ENCODE results near the gene PPP2R2C.

DNA sequence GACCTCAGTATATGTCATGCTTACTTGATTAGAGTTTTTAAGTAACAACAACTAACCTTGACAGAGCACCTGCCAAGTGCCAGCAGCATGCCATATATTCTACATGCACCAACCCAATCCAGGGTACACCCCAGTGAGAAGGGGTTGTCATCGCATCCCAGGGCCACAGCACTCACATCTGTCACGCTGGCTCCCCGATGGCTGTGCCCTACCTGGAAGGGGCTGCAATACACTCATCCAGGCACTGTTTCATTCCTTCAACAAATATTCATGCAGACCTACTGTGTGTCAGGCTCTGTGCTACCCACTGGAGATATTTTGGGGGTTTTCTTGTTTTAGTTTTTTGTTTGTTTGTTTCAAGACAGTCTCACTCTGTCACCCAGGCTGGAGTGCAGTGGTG lies 49.5 kb downstream of the PPP2R2C start:
- TF ChIP-seq, protein P1, sequence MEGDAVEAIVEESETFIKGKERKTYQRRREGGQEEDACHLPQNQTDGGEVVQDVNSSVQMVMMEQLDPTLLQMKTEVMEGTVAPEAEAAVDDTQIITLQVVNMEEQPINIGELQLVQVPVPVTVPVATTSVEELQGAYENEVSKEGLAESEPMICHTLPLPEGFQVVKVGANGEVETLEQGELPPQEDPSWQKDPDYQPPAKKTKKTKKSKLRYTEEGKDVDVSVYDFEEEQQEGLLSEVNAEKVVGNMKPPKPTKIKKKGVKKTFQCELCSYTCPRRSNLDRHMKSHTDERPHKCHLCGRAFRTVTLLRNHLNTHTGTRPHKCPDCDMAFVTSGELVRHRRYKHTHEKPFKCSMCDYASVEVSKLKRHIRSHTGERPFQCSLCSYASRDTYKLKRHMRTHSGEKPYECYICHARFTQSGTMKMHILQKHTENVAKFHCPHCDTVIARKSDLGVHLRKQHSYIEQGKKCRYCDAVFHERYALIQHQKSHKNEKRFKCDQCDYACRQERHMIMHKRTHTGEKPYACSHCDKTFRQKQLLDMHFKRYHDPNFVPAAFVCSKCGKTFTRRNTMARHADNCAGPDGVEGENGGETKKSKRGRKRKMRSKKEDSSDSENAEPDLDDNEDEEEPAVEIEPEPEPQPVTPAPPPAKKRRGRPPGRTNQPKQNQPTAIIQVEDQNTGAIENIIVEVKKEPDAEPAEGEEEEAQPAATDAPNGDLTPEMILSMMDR (conservative IDR thresholded peaks at IDR 0.05 in 1 of 2, IDR thresholded peaks at IDR 0.05 in 1 of 2; ENCODE audit: extremely low read depth in 1 of 2, insufficient read depth in 1 of 2, low read depth in 1 of 2, low read length in 2 of 2), result no peak
- TF ChIP-seq EZH2 (IDR thresholded peaks at IDR 0.05; ENCODE audit: borderline replicate concordance, low read length), result no peak

Measured in mammary epithelial cell (primary cell).